Measurements from ENCODE around the gene TPRA1. TPM values are rescaled to one million over a fixed set of nuclear protein-coding genes. Genes with fewer than 3 reads are reported as not detected.
A peak's percentile ranks its signal among the peaks of the same experiment; 100 is the strongest.

The TPRA1 gene
- 31.0 and 34.6 TPM in 2 replicates for total RNA-seq

DNA sequence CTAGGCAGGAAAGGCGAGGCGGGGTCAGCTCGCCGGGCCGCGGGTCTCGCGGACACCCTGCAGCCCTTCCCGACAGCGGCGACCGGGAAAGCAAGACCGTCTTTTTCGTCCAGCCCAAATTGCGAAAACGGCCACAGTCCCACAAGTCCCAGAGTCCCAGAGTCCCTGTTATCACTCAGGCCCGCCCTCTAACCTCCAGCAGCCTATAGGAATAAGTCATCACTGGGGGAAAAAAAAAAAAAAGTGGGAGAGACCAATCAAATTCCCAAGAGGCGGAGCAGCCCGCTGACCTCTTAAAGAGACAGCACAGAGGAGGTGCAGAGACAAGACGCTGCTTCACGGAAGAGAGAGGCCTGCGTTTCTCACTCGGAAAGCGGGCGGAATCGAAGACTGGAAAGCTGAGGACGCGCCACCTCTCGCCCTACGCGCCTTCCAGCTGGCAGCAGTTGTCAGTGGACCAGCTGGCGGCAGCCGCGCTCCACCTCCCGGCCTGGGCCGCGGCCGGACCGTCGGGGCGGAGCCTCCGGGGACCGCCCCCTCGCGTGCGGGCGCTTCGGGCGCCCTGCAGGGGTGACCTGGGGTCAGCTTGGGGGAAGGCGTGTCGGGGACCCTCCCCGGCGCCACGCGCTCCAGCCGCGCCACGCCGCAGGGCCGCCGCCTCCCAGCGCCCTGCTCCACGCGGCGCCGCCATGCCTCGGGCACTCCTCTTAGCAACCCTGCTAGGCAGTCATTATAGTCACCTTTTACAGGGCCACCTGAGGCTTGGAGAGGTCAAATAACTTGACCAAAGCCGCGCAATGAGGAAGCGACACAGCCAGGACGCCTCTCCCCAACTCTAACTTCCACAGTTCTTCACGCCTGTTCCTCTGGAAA lies at the start of gene TPRA1:
Gene TPRA1, minus strand, starts transcription at position 141 of the 873 bp plus-strand sequence. CDS start 10,587 bp downstream, outside the sequence.

DNA sequence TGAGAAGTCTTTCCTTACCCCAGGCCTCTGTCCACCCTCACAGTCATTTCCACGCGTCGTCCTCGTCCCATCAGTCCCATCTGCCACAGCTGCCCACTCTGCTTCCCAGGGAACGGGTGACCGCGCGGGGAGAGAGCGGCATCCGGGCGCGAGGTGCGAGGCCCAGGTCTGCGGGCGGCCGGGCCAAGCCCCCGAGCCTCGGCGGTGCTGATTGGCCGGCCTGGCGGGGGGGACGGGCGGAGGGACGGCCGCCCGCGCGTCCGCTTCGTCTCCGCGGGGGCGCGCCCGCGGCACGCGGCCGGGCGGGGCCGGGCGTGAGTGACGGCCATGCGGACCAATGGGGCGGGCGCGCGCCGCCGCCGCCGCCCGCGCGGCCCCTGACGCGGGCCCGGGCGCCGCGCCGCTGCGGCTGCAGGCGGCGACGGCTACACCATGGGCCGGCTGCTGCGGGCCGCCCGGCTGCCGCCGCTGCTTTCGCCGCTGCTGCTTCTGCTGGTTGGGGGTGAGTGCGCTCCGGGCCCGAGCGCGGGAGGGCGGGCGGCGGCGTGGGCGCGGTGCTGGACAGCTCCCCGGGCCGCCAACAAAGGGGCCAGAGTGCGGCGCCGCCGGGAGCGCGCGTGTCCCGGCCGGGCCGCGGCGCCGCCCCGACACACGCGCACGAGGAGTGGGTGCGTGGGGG lies 38.4 kb upstream of the TPRA1 start, which contains the start of gene PODXL2:
Gene PODXL2, plus strand, starts transcription at position 398 of the 679 bp plus-strand sequence. Its CDS starts 35 bp downstream, at position 433.

Small RNA genes within 50 kb of the gene (small RNA-seq; reads per million reads assigned to genes)
- gene AC084035.1 (not detected), gene MIR6825 (not detected), gene MIR7976 (0.74 reads per million, percentile 47 among the genes with 10 or more reads in this experiment)

Other genes with a start within 250 kb of the TPRA1 start
- 37.6 and 66.0 TPM in 2 replicates for gene MCM2, start 7.7 kb upstream of the TPRA1 start, total RNA-seq
- 3.1 and 4.6 TPM in 2 replicates for gene PODXL2, start 38.5 kb upstream of the TPRA1 start, total RNA-seq
- 3.3 and 4.7 TPM in 2 replicates for gene ABTB1, start 82.2 kb upstream of the TPRA1 start, total RNA-seq
- gene MGLL, start 231.8 kb upstream of the TPRA1 start, total RNA-seq = 67.6 and 80.3 TPM in 2 replicates

Data from vein endothelial cell (primary cell).